Activated CD4-positive, alpha-beta T cell treated with anti-CD3 and anti-CD28 coated beads, Interleukin-2, amount 50 U/mL, for 48 hours (primary cell): Measurements from ENCODE around the gene MDFI.

Source experiments
- DNase-seq, 2 experiments: peaks; one replicate each; pipeline ENCODE4 v3.0.0-alpha.2; 2020

The MDFI gene

DNA sequence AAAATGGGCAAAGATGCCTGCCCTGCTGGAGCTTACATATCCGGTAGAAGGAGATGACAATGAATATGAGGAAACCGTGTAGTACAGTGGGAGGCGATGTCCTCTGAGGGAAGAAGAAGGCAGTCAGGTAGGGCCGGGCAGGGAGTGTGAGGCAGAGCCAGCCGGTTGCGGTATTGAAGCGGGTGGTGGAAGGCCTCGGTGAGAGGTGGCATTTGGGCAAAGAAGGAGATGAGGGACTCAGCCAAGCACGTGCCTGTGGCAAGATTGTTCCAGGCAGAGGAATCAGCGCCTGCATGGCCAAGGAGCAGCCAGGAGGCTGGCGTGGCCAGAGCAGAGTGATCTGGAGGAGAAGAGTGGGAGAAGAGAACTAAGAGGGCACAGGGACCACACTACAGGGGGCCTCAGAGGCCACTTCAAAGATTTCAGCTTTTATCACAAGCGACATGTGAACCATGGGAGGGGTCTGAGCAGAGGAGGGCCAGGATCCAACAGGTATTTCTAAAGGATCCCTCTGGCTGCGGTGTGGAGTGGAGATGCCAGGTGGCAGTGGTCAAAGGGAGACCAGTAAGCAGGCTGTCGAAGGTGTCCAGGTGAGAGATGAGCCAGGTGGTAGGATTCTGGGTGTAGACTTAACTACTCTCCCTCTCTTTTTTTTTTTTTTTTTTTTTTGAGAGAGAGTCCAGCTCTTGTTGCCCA lies 13.8 kb downstream of the MDFI start:
- no peak for DNase-seq

DNA sequence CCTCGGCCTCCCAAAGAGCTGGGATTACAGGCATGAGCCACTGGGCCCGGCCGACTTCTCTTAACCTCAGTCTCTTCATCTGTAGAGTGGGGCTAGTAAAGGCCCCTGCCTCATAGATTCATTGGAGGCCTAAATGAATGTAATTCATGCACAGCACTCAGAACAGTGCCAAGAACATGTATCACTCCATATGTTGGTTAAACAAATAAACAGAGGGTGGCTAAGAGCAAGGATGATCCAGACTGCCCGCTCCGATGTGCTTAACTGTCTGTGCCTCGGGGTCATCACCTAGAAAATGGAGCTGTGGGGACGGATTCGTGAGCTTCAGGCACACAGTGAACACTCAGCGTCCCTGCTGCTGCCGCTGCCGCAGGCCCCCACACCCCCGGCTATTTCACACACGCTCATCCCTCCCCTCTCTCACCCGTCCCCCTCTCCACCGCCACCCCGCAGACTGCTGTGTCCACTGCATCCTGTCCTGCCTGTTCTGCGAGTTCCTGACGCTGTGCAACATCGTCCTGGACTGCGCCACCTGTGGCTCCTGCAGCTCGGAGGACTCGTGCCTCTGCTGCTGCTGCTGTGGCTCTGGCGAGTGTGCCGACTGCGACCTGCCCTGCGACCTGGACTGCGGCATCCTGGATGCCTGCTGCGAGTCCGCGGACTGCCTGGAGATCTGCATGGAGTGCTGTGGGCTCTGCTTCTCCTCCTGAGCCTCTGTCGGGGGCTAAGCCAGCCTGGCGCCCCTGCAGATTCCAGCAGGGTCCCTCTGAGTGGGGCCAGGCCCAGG lies 14.8 kb downstream of the MDFI start:
- DNase-seq = no peak

DNA sequence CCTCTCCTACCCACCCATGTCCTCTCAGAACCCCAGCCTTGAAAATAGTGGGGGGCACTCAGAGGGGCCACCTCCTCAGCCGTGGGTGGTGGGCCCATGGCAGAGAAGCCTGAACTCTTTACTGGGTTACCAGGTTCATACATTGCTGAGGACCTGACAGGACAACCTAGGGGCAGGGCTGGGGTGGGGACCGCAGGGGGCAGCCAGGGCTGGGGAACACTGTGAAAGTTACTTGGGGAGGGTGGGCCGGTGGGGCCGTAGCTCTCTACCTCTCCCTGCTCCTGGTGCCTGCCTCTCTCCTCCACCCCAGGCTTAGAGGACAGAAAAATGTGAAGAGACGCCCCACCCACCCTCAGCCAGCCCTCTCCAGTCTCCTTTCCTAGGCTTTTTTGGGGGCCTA lies 15.4 kb downstream of the MDFI start:
- no peak for DNase-seq

DNA sequence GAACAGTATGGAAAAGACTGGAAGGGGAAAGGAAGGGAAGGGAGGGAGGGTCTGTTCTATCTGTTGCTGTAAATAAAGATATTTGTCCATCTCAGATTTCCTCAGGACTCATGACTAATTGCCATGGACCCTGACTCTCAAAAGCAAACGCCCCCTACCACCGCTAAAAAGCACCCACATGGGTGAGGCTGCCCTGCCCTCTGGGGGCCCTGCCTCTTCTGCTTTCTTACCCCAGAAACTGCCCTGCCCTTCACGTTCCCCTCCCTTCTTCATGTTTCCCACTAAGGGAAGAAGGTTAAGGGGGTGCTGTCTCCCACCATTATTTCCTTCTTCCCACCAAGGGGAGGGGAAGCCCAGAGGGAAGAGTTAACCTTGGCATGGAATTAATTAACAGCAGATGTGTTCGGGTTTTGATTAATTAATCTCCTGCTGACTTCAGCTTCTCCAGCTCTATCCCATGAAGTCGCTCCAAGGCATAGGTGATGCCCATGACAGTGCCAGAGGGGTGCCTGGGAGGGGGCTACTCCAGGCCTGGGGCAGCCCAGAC lies 16.0 kb downstream of the MDFI start:
- no peak for DNase-seq

DNA sequence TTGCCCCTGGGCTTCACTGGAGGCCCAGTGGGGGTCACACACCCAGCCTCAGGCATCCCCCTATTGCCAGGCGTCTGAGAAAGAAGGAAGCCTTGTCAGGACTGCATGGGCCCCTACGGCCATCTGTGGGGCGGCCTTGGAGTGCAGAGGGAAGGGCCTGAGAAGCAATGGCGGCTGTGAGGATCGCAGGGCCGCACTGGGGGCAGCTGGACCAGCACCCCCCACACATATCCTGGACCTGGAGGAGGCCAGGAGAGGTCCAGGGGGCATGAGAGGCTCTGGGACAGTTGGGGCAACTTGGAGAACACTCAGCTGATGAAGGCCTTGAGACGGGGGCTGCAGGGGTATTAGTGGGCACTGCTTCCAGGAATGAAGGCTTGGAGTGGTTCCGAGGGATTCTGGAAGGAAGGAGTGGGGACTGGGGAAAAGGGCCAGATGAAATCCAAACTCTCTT lies 16.5 kb downstream of the MDFI start:
- no peak for DNase-seq

DNA sequence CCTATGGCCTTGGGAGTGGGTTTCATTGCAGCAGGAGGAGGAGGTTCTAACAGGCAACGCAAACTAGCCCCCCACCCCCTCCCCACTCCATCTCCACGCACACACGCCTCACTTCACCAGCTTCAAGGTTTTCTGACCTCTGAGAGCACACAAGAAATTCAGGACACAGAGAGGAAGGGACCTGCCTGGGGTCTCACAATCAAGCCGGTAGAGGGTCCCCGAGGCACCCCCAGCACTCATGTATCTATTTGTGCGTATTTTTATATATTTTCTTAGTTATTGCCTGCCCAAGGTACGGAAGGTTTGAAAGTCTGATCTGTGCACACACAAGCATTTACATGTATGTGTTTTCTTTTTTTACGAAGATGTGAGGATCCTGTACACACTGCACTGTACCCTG lies 16.9 kb downstream of the MDFI start:
- DNase-seq = no peak

DNA sequence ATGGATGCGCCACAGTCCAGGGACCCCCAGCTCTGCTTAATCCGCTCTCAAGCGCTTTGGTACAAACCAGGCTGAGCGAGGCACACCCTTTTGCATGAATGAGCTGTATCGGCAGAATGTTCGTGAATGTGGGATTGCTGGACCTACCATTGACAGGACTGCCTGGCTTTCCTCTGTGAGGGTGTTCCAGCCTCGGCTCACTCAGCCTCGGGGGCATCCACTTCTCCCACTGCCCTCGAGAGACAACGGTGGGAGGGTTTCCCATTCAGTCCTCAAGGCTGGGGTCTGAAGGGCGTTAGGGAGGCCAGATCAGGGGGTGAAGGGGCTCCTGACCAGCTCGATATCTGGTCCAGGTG lies 17.4 kb downstream of the MDFI start:
- DNase-seq = no peak

DNA sequence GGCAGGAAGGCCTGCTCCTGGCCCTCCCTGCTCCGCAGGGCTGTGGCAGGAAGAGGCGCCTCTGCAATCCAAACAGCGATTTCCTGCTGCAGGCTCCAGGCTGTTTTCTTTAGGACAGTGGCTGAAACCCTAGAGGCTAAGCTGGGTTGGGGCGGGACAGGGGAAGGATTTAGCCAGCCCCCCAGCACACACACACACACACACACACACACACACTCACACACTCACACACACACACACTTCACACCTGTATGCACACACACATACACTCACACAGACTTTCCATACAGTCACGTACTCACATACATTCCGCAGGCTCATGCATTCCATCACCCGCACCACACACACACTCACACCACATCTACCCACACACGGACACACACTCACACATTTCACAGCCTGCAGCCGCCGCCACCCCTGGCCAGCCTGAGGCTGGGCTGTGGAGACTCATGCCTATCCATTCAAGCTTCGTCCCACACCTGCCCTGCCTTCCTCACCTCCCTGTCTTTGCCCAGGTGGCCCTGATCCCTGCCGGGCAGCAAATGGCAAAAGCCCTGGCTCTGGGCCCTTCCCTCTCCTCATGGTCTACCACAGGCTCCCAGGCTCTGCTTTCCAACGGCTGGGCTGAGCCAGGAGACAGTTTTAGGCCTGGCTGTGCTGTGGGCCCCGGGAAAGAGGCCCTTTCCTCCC lies 17.9 kb downstream of the MDFI start:
- DNase-seq = no peak

DNA sequence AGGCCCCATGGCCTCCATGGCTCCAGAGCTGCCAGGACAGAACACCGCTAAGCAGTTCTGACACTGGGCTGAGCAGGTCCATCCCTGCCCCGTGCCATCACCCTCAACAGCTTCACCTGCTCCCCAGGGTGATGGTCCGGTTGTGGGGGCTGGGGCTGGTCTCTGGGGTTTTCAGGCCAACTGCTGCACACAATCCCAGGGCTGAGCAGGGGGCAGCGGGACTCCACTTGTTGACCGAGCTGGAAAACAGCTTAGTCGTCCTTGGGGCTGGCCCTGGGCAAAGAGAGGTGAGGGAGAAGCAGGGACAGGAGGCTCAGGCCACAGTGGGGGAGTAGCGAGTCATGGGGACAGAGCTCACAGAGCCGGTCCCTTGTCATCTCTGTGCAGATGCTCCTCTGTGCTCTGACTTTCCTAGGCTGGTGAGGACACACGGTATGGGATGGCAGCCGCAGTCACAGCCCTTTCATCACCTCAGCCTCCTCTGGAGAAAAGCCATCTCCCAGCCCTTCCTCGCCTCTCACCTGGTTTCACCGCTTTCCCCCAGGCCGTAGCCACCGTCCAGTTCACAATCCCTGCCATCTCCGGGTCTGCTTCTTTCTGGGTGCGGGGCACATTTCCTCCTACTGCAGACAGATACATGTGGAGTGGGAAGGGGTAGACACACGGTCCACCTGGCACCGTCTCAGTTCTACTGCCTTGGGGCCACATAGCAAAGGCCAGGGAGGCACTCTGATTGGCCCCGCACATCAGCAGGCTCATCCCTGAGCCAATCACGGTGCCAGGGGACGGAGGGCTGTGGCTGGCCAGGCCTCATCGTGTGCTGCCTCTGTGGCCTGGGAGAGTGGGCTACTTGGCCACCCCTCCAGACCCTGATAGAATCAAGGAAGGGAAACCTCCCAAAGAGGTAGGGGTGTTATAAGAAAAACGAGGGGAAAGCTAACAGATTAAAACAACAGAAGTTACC lies 19.1 kb downstream of the MDFI start:
- DNase-seq = no peak

DNA sequence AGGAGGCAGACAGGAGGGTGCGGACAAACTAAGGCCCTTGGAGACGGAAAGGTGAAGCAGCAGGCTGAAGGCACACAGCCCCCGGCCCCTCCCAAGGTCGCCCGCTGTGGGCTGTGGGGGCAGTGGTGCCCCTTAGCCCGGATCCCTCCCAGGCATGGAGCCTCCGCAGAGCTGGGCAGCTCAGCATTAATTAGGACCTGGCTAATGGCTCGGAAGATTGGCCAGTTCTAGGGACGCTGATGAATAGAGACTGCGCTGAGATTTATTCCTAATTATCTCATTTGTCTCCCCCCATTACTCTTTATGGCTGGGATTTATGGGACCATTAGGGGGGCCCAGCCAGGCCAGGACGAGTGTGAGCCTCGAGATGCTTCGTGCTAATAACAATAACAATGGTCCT lies 20.4 kb downstream of the MDFI start:
- no peak for DNase-seq

DNA sequence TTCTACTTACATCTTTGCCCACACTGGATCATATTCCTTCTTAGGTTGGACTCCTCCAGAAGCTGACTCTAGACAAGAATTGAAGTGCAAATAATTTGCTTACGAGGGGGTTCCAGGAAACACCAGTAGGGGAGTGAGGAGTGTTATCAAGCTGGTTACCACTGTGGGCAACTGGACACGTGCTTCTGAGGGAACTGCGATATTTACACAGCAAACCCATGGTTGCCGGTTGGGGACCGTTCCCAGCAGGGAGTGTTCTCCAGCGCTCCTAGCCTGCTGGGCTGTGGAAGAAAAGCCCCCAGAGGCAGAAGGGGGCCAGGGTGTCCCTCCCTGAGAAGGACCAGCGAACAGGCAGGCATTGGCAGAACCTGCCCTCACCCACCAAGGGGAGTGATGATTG lies 21.7 kb downstream of the MDFI start:
- DNase-seq = no peak

DNA sequence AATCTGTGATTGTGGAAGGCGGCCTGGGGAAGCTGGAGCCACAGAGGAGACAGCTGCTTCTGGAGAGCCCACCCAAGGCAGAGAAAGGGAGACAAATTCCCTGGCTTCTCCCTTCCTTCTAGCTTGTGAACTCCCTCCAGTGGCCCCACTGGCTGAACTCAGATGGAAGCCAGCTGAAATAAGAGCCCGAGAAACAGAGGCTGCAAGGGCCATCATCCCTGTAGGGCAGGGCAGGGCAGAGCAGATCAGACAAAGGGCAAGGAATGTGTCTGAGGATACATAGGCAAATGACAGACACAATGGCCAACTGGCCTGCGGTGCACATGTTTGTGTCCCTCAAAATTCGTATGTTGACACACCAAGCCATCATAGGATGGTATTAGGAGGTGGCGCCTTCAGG lies 25.3 kb downstream of the MDFI start:
- DNase-seq = no peak

DNA sequence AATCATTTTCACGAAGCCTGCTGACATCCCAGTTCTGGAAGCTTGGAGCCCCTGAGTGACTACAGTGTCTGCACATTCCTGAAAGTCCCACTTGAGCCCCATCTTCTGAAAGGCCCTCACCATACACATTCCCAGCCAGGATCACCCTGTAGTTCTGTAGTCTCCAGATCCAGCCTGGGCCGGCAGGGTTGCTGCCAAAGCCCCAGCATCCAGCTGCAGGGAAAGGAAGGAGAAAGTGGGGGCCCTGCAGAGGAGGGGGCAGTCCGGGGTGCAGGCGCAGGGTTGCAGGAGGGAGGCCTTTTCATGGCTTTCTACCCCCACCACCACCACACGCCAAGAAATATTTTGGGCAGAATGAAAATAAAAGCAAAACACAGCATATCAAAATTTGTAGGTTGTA lies 26.0 kb downstream of the MDFI start:
- DNase-seq = no peak

DNA sequence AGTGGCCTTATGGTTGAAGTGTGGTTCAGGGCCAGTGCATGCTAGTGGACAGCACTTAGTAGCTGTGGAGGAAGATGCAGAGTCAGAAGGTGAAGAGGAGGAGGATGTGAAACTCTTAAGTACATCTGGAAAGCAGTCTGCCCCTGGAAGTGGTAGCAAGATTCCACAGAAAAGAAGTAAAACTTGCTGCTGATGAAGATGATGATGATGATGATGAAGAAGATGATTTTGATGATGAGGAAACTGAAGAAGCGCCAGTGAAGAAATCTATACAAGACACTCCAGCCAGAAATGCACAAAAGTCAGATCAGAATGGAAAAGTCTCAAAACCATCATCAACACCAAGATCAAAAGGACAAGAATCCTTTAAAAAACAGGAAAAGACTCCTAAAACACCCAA lies 28.9 kb downstream of the MDFI start:
- no peak for DNase-seq

DNA sequence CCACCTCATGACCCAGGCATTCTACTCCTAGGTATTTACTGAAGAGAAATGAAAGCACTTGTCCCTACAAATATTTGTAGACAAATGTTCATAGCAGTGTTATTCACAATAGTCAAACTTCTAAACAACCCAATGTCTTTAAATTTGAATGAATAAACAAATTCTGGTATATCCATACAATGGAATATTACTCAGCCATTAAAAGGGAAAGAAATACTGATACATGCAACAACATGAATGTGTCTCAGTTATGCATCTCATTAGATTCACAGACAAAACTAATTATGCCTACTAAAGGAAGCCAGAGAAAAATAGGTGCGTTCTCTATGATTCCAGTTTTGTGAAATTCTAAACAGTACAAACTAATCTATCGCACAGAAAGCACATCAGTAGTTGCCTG lies 30.7 kb downstream of the MDFI start:
- DNase-seq = no peak

DNA sequence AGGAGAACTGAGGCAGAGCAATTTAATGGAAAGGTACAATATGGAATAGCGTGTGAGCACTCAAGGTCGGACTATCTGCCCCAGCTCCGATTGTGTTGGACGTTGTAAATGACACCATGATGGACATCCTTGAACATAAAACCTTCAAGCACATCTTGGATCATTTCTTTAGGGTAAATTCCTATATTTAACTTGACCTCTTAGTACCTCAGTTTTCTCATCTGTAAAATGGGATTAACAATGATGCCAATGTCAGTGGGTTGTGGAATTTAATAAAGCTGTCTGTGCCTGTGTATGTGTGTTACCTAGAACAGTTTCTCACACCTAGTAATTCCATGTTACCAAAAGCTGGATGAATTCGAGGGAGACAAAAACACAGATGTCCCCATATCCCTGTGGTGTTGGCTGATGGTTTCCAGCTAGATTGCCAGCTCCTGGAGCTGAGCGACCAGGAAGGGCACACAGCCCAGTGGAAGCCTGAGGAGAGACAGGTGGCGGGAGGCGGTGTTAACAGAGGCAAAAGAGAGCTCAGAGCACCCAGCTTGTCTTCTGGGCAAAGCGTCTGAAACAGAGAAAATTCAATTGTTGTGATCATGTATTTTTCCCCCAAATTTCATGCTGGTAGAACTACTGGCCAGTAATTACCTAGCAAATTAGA lies 32.6 kb downstream of the MDFI start:
- no peak for DNase-seq

DNA sequence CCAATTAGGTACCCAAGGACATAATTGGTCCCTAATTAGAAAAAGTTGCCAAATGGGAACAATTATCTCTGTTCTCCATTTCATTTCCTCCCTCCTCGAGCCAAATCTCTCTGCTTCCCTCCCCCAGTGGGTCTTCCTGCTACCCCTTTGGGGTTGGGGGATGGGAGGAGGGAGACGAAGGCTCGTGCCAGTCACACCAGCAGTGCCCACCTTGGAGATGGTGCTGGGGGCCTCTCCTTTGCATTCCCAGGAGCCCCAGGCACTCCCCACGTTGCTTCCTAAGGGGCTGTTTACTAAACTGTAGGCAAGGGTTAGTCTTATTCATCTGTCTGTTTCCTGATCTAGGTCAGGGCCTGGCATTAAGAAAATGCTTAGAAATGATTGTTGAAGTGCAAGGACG lies 33.1 kb downstream of the MDFI start:
- no peak for DNase-seq

DNA sequence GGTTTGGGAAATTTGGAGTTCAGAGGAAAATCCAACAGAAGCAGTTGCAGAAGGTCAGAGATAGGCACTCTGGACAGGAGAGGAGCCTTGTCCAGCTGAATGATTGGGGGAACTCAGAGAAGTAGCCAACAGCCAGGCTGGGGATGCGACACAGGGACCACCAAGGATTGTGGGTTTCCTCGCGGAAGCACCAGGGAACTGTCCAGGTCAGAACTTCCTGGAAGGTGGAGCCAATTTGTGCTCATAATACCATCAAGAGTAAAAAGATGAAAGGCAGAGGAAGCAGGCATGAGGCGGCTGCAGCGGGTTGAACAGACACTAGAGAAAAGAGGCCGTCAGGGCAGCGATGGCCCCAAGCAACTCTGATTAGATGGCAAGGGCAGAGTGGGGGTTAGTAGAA lies 33.7 kb downstream of the MDFI start:
- no peak for DNase-seq

DNA sequence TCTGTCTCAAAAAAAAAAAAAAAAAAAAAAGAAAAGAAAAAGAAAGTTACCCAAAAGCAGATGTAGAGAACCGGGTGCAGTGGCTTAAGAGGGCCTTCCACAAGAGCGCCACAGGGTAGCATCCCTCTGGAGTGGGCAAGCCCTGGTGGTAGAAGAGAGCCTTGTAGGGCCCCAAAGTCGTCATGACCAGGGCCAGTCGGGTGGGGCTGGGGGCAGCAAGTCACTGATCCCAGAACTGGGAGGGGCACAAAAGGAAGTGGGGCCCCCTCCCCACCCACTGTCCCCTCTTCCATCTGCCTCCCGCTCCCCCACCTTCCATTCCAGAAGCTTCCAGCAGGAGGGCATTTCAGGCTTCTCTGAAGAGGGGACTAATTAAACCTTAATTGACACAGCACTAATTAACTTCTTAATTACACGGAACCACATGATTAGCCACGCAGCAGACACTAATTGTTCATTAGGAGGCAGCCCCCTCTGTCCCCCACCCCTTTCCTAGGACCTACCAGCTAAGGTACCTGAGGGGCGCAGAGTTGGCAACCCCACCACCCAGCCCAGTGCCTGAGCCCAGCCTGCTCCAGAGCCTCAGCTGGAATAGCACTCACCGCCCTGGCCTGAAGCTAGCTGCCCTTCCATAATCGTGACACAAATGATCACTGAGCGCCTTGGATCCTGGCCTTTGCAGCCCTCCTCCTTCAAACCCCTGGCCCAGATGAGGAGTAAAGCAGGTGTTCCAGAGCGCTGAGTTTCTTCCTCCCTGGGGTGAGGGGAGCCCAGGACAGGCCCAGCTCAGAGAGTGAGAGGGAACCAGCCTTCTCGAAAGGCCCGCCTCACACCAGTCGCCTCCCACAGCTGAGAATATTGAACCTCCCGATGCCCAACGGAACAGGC lies 34.8 kb downstream of the MDFI start:
- no peak for DNase-seq

DNA sequence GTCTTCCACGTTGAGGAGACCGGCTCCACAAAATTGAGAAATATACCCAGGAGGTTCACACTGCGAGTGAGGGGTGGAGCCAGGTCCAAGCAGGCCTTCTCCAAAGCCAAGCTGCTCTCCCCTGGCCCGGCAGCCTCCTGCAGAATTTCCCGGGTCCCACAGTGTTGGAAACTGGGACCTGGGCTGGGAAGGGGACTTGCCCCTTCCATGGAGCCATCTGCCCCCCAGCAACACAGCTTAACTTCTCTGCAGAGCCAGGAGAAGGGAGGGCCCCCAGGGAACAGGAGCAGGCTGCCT lies 35.4 kb downstream of the MDFI start:
- DNase-seq = no peak
